PFSK-1 (cell line): Measurements from ENCODE around the gene KRTAP13-2.

Experiments used
- FOXP2 ChIP-seq: optimal IDR thresholded peaks from 2 replicates; pipeline ENCODE3; 2011; ENCODE audit warnings: borderline replicate concordance, control low read depth, inconsistent platforms; ENCODE audit not compliant: insufficient read depth; ENCODE audit errors: extremely low read length, extremely low read depth
- POLR2AphosphoS5 ChIP-seq: IDR thresholded peaks from 2 replicates; pipeline ENCODE4 v1.6.1; 2012; ENCODE audit warnings: low read depth, mild to moderate bottlenecking, control low read depth, low read length, moderate library complexity
- SIN3A ChIP-seq: IDR thresholded peaks from 2 replicates; pipeline ENCODE4 v1.6.1; 2012; ENCODE audit warnings: mild to moderate bottlenecking, low read length, moderate library complexity, borderline replicate concordance; ENCODE audit not compliant: insufficient read depth
- TAF1 ChIP-seq: IDR thresholded peaks from 2 replicates; pipeline ENCODE4 v1.6.1; 2012; ENCODE audit warnings: low read length, control low read depth, borderline replicate concordance; ENCODE audit not compliant: insufficient read depth
- TF ChIP-seq, protein P1 (sequence below), 2 experiments: IDR thresholded peaks; 2 replicates each; pipeline versions ENCODE4 v1.6.1 to v1.8.0; 2011 to 2012; ENCODE audit warnings: low read depth in 2 of 2, low read length in 2 of 2, control low read depth in 1 of 2, inconsistent platforms in 1 of 2, mild to moderate bottlenecking in 1 of 2, moderate library complexity in 1 of 2; ENCODE audit not compliant: insufficient read depth in 1 of 2

KRTAP13-2 gene

DNA sequence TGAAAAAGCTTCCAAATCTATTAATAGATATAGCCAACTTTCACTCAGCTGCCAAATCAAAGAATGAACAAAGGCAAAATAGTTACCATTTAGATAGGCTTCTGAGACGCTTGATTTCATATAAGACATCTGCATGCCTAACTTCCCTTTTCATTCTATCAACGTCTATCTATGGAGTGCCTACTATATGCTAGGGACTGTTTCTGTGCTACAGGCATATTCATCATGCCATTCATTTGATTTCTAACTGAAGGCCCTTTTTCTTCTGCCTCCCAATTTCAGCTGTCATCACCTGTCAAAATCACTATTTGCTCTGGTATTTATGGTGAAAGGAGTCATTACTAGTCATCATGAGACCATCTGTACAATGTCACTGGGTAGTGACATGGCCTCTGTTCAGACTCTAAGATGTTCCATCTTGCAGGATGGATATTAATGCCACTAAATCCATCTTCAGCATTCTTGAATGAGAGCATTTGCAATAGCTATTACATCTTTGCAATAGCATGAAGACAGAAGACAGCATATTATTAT lies 19.5 kb upstream of the KRTAP13-2 start:
- TF ChIP-seq POLR2AphosphoS5, result no peak
- TF ChIP-seq, protein P1, sequence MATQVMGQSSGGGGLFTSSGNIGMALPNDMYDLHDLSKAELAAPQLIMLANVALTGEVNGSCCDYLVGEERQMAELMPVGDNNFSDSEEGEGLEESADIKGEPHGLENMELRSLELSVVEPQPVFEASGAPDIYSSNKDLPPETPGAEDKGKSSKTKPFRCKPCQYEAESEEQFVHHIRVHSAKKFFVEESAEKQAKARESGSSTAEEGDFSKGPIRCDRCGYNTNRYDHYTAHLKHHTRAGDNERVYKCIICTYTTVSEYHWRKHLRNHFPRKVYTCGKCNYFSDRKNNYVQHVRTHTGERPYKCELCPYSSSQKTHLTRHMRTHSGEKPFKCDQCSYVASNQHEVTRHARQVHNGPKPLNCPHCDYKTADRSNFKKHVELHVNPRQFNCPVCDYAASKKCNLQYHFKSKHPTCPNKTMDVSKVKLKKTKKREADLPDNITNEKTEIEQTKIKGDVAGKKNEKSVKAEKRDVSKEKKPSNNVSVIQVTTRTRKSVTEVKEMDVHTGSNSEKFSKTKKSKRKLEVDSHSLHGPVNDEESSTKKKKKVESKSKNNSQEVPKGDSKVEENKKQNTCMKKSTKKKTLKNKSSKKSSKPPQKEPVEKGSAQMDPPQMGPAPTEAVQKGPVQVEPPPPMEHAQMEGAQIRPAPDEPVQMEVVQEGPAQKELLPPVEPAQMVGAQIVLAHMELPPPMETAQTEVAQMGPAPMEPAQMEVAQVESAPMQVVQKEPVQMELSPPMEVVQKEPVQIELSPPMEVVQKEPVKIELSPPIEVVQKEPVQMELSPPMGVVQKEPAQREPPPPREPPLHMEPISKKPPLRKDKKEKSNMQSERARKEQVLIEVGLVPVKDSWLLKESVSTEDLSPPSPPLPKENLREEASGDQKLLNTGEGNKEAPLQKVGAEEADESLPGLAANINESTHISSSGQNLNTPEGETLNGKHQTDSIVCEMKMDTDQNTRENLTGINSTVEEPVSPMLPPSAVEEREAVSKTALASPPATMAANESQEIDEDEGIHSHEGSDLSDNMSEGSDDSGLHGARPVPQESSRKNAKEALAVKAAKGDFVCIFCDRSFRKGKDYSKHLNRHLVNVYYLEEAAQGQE (IDR thresholded peaks at IDR 0.05; ENCODE audit: insufficient read depth in 1 of 2, low read depth in 2 of 2, low read length in 2 of 2), result no peak
- TF ChIP-seq FOXP2, result no peak
- no peak for TF ChIP-seq SIN3A
- no peak for TF ChIP-seq TAF1

DNA sequence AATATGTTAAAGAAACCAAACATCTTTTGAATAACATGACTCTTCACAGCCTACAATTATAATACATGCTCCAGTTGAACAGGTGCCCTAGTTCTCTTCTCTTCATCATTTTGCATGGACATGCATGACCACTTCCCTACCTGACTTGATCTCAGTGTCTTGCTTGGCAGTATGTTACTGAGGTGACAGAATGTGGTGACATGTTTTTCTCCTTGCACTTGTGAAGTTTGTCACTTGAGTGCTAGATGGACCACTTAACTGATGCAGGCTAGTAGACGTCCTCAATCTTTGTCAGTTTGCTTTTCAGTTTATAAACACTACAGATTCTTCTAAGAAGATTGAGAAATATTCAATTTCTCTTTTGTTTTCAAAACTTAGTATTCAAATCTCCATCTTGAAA lies 10.1 kb upstream of the KRTAP13-2 start:
- no peak for TF ChIP-seq SIN3A
- no peak for TF ChIP-seq FOXP2
- TF ChIP-seq, protein P1 (IDR thresholded peaks at IDR 0.05; ENCODE audit: insufficient read depth in 1 of 2, low read depth in 2 of 2, low read length in 2 of 2), result no peak
- TF ChIP-seq POLR2AphosphoS5, result no peak
- no peak for TF ChIP-seq TAF1

GRCh38 chr21:30355906-30356305 lies 16.2 kb downstream of the KRTAP13-2 start:
- TF ChIP-seq SIN3A (no peak), TAF1 (no peak), POLR2AphosphoS5 (no peak), FOXP2 (no peak)
- TF ChIP-seq, protein P1 (IDR thresholded peaks at IDR 0.05; ENCODE audit: insufficient read depth in 1 of 2, low read depth in 2 of 2, low read length in 2 of 2), result no peak

DNA sequence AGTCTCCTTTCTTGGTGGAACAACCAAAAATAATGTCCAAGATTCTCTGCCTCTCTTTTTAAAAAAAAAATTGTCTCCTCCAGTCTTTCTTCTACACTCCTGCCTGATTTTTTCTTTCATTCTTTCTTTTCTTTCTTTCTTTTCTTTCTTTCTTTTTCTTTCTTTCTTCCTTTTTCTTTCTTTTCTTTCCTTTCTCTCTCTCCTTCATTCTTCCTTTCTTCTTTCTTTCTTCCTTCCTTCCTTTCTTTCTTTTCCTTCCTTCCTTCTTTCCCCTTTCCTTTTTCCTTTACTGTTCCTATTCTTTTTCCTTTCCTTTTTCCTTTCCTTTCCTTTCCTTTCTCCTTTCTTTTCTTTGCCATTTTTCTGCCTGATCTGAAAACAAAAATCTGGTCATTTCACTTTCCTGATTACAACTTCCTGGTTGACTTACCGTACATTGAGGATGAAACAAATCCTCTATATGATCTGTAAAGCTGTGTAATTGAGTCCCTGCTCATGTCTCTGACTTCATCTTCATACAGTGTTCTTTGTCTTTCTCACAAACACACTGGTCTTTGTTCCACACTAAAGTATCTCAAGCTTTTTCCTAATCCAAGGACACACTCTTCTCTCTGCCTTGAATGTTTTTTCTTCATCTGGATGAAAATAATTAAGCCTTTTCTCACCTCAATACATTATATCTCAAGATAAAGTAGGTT lies 17.6 kb downstream of the KRTAP13-2 start:
- TF ChIP-seq TAF1 (no peak), SIN3A (no peak), POLR2AphosphoS5 (no peak), FOXP2 (no peak)
- TF ChIP-seq, protein P1 (IDR thresholded peaks at IDR 0.05; ENCODE audit: insufficient read depth in 1 of 2, low read depth in 2 of 2, low read length in 2 of 2), result no peak
